ENCODE measurements around the gene HOTAIR. TPM values are rescaled to one million over a fixed set of nuclear protein-coding genes. Genes with fewer than 3 reads are reported as not detected.

Gene HOTAIR
- total RNA-seq, 2 donors from 2014 or later, result not detected

- DNase-seq, result no peak
- intact Hi-C loops (cut with DNase I), result no loop called here
- ATAC-seq, result no peak
Observed at GRCh38 chr12:54012631-54013409, 38.1 kb upstream of the HOTAIR start.

GRCh38 chr12:54011665-54012532, 37.1 kb upstream of the HOTAIR start:
- intact Hi-C loops (cut with DNase I), result no loop called here
- ATAC-seq (no peak), DNase-seq (no peak)

- intact Hi-C loops (cut with DNase I), result no loop called here
- ATAC-seq, result no peak
- no peak for DNase-seq
Observed at GRCh38 chr12:54010972-54011664, 36.4 kb upstream of the HOTAIR start.

GRCh38 chr12:54010053-54010971, 35.6 kb upstream of the HOTAIR start:
- ATAC-seq, result no peak
- DNase-seq, result no peak
- intact Hi-C loops (cut with DNase I), result no loop called here

GRCh38 chr12:54009171-54010052, 34.7 kb upstream of the HOTAIR start:
- no peak for ATAC-seq
- intact Hi-C loops (cut with DNase I), result loop anchor here in 1 of 2 donors (2.0 kb wide), 1 partner anchor 183 kb away; no protein-coding TSS in a partner anchor

GRCh38 chr12:54008260-54008552, 33.5 kb upstream of the HOTAIR start:
- no peak for DNase-seq
- intact Hi-C loops (cut with DNase I), result loop anchor here in 1 of 2 donors (2.0 kb wide), 1 partner anchor 185 kb away; no protein-coding TSS in a partner anchor
- ATAC-seq, result no peak

More at GRCh38 chr12:54009171-54010052, 34.7 kb upstream of the HOTAIR start:
- no peak for DNase-seq

GRCh38 chr12:54007538-54008259, 32.9 kb upstream of the HOTAIR start:
- DNase-seq (no peak), ATAC-seq (no peak)
- intact Hi-C loops (cut with DNase I), result loop anchor here in 1 of 2 donors (2.0 kb wide), 1 partner anchor 185 kb away; no protein-coding TSS in a partner anchor

GRCh38 chr12:54006559-54007220, 31.9 kb upstream of the HOTAIR start:
- ATAC-seq (no peak), DNase-seq (no peak)
- intact Hi-C loops (cut with DNase I), result no loop called here

GRCh38 chr12:54005853-54006558, 31.3 kb upstream of the HOTAIR start:
- peak; percentile 86 for DNase-seq
- intact Hi-C loops (cut with DNase I), result loop anchor here in 1 of 2 donors (2.0 kb wide), 1 partner anchor 187 kb away; no protein-coding TSS in a partner anchor
- ATAC-seq, result peak; percentile 90

- DNase-seq (no peak), ATAC-seq (no peak)
- intact Hi-C loops (cut with DNase I), result loop anchor here in 1 of 2 donors (2.0 kb wide), 1 partner anchor 187 kb away; no protein-coding TSS in a partner anchor
Observed at GRCh38 chr12:54005531-54005852, 30.7 kb upstream of the HOTAIR start.

GRCh38 chr12:54004841-54005530, 30.2 kb upstream of the HOTAIR start:
- DNase-seq (no peak), ATAC-seq (no peak)
- intact Hi-C loops (cut with DNase I), result loop anchor here in 1 of 2 donors (2.0 kb wide), 1 partner anchor 188 kb away; no protein-coding TSS in a partner anchor

GRCh38 chr12:54004063-54004840, 29.5 kb upstream of the HOTAIR start:
- ATAC-seq (no peak), DNase-seq (no peak)
- intact Hi-C loops (cut with DNase I), result loop anchor here in 1 of 2 donors (2.0 kb wide), 1 partner anchor 189 kb away; no protein-coding TSS in a partner anchor

GRCh38 chr12:54003625-54004024, 28.9 kb upstream of the HOTAIR start:
- intact Hi-C loops (cut with DNase I), result loop anchor here in 1 of 2 donors (2.0 kb wide), 1 partner anchor 189 kb away; no protein-coding TSS in a partner anchor
- ATAC-seq (no peak), DNase-seq (no peak)

- intact Hi-C loops (cut with DNase I), result no loop called here
- DNase-seq (no peak), ATAC-seq (no peak)
Observed at GRCh38 chr12:54002915-54003389, 28.2 kb upstream of the HOTAIR start.
